Activated naive CD4-positive, alpha-beta T cell treated with anti-CD3 and anti-CD28 coated beads, Interleukin-2, amount 10 ng/mL, durations not matched to agents 5 hours and 36 hours (primary cell): ENCODE results near the gene TNF. TPM values are rescaled to one million over a fixed set of nuclear protein-coding genes. Genes with fewer than 3 reads are reported as not detected.

Experiments used
- total RNA-seq, 2 experiments: library from RNA; stranded (reverse); gene quantifications; one replicate each; pipeline ENCODE4 v1.2.3, GENCODE V29; 2021

Gene TNF
- 10 to 100 TPM; 51.3 to 53.4 TPM for total RNA-seq

DNA sequence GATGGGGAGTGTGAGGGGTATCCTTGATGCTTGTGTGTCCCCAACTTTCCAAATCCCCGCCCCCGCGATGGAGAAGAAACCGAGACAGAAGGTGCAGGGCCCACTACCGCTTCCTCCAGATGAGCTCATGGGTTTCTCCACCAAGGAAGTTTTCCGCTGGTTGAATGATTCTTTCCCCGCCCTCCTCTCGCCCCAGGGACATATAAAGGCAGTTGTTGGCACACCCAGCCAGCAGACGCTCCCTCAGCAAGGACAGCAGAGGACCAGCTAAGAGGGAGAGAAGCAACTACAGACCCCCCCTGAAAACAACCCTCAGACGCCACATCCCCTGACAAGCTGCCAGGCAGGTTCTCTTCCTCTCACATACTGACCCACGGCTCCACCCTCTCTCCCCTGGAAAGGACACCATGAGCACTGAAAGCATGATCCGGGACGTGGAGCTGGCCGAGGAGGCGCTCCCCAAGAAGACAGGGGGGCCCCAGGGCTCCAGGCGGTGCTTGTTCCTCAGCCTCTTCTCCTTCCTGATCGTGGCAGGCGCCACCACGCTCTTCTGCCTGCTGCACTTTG is at the start of gene TNF:
TNF (plus strand) TSS at position 231 of the 567 bp plus-strand sequence; CDS start at position 408, 177 bp downstream.

GRCh38 chr6:31528821-31529328 is 46.5 kb upstream of the TNF start, which contains the start of gene MCCD1:
MCCD1 (plus strand) TSS chr6:31528962; CDS start chr6:31529015, 53 bp downstream.

GRCh38 chr6:31541658-31542521 is 33.5 kb upstream of the TNF start, which contains the start of gene DDX39B:
DDX39B (minus strand) TSS chr6:31542003; CDS start chr6:31540532, 1,471 bp downstream.

GRCh38 chr6:31546339-31546957 is 28.9 kb upstream of the TNF start, which contains the start of gene ATP6V1G2:
ATP6V1G2 (minus strand) TSS chr6:31546608; CDS start chr6:31546559, 49 bp downstream.

DNA sequence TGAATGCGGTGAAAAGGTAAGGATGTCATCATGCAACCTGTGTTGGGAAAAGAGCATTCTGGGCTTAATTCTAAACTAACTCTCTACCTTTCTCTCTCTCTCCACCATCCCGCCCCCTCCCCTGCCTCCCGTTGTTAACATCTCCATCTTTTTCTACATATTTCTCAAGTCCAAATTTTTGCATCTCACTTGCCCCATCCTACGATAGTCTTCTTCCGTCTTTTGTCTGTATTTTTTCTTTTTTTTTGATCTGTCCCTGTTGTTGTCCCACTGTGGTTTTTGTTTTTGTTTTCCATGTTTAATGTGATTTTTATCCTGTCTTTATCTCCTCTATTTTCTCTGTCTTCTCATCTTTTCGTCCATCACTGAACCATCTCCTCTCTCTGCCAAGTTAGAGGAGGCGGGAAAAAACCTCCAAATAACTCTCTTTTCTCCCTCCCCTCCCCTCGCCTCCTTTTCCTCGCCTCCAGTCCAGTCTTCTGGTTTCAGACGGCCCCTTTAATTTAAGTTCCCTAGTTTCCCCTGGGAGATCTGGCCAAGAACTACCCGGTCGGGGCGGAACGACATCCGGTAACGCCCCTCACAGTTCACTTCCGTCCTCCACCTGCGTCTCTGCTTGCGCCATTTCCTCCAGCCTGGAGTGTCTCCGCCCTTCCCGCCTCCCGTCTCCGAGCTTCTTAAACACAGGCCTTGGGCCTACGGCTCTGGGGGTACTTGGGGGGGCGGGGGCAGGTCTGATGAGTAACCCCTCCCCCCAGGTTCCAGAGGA is 28.2 kb upstream of the TNF start, which contains the start of gene NFKBIL1:
NFKBIL1 (plus strand) TSS at position 651 of the 769 bp plus-strand sequence; CDS start at position 738, 87 bp downstream.

DNA sequence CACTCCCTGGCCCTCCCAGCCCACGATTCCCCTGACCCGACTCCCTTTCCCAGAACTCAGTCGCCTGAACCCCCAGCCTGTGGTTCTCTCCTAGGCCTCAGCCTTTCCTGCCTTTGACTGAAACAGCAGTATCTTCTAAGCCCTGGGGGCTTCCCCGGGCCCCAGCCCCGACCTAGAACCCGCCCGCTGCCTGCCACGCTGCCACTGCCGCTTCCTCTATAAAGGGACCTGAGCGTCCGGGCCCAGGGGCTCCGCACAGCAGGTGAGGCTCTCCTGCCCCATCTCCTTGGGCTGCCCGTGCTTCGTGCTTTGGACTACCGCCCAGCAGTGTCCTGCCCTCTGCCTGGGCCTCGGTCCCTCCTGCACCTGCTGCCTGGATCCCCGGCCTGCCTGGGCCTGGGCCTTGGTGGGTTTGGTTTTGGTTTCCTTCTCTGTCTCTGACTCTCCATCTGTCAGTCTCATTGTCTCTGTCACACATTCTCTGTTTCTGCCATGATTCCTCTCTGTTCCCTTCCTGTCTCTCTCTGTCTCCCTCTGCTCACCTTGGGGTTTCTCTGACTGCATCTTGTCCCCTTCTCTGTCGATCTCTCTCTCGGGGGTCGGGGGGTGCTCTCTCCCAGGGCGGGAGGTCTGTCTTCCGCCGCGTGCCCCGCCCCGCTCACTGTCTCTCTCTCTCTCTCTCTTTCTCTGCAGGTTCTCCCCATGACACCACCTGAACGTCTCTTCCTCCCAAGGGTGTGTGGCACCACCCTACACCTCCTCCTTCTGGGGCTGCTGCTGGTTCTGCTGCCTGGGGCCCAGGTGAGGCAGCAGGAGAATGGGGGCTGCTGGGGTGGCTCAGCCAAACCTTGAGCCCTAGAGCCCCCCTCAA is 3.1 kb upstream of the TNF start, which contains the start of gene LTA:
LTA (plus strand) TSS at position 249 of the 871 bp plus-strand sequence; CDS start at position 703, 454 bp downstream.

GRCh38 chr6:31582230-31582643 is 6.9 kb downstream of the TNF start, which contains the start of gene LTB:
LTB (minus strand) TSS chr6:31582424; CDS start chr6:31582417, 7 bp downstream.

DNA sequence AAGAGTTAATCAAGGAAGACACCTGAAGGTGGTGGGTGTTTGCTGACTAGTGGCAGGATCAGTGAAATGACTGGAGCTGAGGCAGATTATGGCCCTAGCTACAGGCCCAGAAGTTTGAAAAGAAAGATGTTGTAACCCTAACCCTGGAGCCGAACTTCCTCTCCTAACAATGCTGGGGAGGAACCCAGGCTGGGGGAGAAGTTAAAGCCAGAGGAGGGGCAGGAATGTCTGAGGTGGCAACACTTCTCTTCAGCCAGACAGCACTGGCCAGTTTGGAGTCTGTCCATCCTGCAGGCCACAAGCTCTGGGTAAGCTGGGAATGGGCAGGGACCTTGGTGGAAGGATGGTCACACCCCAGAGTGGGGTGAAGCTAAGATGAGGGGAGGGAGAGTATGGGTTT is 10.6 kb downstream of the TNF start, which contains the start of gene LST1:
LST1 (plus strand) TSS at position 270 of the 400 bp plus-strand sequence. CDS start 1,023 bp downstream, outside the sequence.

DNA sequence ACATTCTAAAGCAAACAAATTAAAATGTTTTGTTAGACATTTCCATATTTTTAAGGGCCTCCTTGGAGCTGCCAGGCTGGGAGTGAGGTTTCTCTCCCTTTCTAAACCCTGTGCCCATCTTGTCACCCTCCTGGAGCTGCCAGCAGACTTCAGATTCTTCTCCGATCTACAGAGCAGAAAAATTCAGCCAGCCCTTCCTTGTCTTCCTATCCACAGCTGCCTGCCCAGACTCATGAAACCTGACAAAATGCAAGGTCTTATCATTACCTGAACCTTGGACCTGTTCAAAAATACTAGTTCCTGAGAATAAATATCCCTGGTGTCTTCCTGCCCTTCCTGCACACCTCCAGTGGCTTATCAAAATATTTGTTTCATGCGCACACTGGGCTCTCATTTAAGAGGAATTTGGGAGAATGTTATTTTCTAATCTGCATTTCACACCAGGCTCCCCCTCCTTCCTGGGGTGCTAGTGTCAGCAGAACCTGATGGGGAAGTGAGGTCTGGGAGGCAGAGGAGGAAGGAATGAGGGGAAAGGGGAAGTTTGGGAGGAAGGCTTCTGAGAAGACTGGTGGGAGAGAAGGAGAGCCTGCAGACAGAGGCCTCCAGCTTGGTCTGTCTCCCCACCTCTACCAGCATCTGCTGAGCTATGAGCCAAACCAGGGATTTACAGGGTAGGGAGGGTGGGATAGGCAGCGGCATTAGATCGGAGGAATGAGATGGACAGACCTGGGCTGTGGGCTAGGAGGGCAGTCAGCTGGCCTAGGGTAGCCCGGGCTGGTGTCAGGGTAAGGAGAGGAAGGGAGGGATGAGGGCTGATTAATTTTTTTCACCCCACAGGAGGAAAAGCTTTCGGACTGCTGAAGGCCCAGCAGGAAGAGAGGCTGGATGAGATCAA is 39.6 kb downstream of the TNF start, which contains the start of gene AIF1:
AIF1 (plus strand) TSS at position 551 of the 895 bp plus-strand sequence; CDS start at position 647, 96 bp downstream.

GRCh38 chr6:31620586-31621319 is 45.4 kb downstream of the TNF start, which contains the start of gene PRRC2A:
PRRC2A (plus strand) TSS chr6:31620715; CDS start chr6:31622790, 2,075 bp downstream.

Other genes with a start within 250 kb of the TNF start
- gene HLA-B, start 218.4 kb upstream of the TNF start, total RNA-seq = 1,000 to 10,000 TPM; 4,256 to 4,376 TPM
- gene MICA, start 172.0 kb upstream of the TNF start, total RNA-seq = 10 to 100 TPM in 1 of 2 experiments, 1 to 10 TPM in 1; 8.9 to 10.4 TPM
- gene MICB, start 77.4 kb upstream of the TNF start, total RNA-seq = 10 to 100 TPM; 37.8 to 38.1 TPM
- gene MCCD1, start 46.6 kb upstream of the TNF start, total RNA-seq = not detected
- 100 to 1,000 TPM; 423 to 444 TPM for gene DDX39B, start 33.6 kb upstream of the TNF start, total RNA-seq
- gene ATP6V1G2, start 29.0 kb upstream of the TNF start, total RNA-seq = 1 to 10 TPM; 3.5 to 4.2 TPM
- gene NFKBIL1, start 28.0 kb upstream of the TNF start, total RNA-seq = 10 to 100 TPM; 12.9 to 15.8 TPM
- 10 to 100 TPM; 29.6 TPM for gene LTA, start 3.3 kb upstream of the TNF start, total RNA-seq
- 1,000 to 10,000 TPM; 1,438 to 1,452 TPM for gene LTB, start 6.9 kb downstream of the TNF start, total RNA-seq
- gene LST1, start 10.7 kb downstream of the TNF start, total RNA-seq = 10 to 100 TPM; 67.8 to 71.0 TPM
- 10 to 100 TPM; 27.6 to 28.8 TPM for gene NCR3, start 17.4 kb downstream of the TNF start, total RNA-seq
- gene AIF1, start 39.7 kb downstream of the TNF start, total RNA-seq = 10 to 100 TPM; 45.4 to 46.1 TPM
- gene PRRC2A, start 45.1 kb downstream of the TNF start, total RNA-seq = 100 to 1,000 TPM; 210 to 211 TPM
- 100 to 1,000 TPM; 278 to 280 TPM for gene BAG6, start 77.1 kb downstream of the TNF start, total RNA-seq
- gene APOM, start 80.3 kb downstream of the TNF start, total RNA-seq = 1 to 10 TPM; 3.8 to 3.9 TPM
- 10 to 100 TPM; 23.6 to 24.2 TPM for gene C6orf47, start 85.2 kb downstream of the TNF start, total RNA-seq
- gene GPANK1, start 89.4 kb downstream of the TNF start, total RNA-seq = 10 to 100 TPM; 26.4 to 29.1 TPM
- 100 to 1,000 TPM; 181 to 195 TPM for gene CSNK2B, start 90.5 kb downstream of the TNF start, total RNA-seq
- gene LY6G5B, start 94.4 kb downstream of the TNF start, total RNA-seq = 10 to 100 TPM; 20.3 to 23.5 TPM
- 1 to 10 TPM; 1.8 to 2.2 TPM for gene LY6G5C, start 105.5 kb downstream of the TNF start, total RNA-seq
- gene ABHD16A, start 127.8 kb downstream of the TNF start, total RNA-seq = 10 to 100 TPM; 50.4 to 54.9 TPM
- gene LY6G6F, start 131.3 kb downstream of the TNF start, total RNA-seq = not detected
- not detected for gene LY6G6D, start 139.8 kb downstream of the TNF start, total RNA-seq
- not detected for gene LY6G6C, start 146.2 kb downstream of the TNF start, total RNA-seq
- under 1 TPM; 0.22 to 0.43 TPM for gene MPIG6B, start 147.8 kb downstream of the TNF start, total RNA-seq
- 10 to 100 TPM; 18.1 to 18.9 TPM for gene DDAH2, start 153.7 kb downstream of the TNF start, total RNA-seq
- gene CLIC1, start 161.0 kb downstream of the TNF start, total RNA-seq = 100 to 1,000 TPM; 534 to 538 TPM
- 10 to 100 TPM; 47.4 to 47.7 TPM for gene MSH5, start 164.4 kb downstream of the TNF start, total RNA-seq
- gene SAPCD1, start 187.1 kb downstream of the TNF start, total RNA-seq = 10 to 100 TPM; 11.3 to 12.0 TPM
- 1 to 10 TPM; 3.8 to 3.9 TPM for gene VWA7, start 201.8 kb downstream of the TNF start, total RNA-seq
- gene VARS1, start 220.2 kb downstream of the TNF start, total RNA-seq = 10 to 100 TPM; 74.6 to 79.2 TPM
- 10 to 100 TPM; 72.5 to 75.6 TPM for gene LSM2, start 231.4 kb downstream of the TNF start, total RNA-seq
- gene HSPA1L, start 239.7 kb downstream of the TNF start, total RNA-seq = 1 to 10 TPM; 3.7 to 3.8 TPM
- gene HSPA1A, start 240.0 kb downstream of the TNF start, total RNA-seq = 10 to 100 TPM; 75.8 to 83.8 TPM